GM21390 (cell line): ENCODE measurements around the gene C1orf159.
A peak's percentile ranks its signal among the peaks of the same experiment; 100 is the strongest.
"Not testable (repeated sequence)": the region's sequence is repeated elsewhere in the genome, so short reads cannot be mapped to it uniquely, and the experiment has no call there.

Experiments
- ATAC-seq: cut with Tn5 transposase; IDR thresholded peaks from one replicate; pipeline ENCODE4 v1.9.1; 2021; ENCODE audit not compliant: unreplicated experiment

C1orf159 gene

DNA sequence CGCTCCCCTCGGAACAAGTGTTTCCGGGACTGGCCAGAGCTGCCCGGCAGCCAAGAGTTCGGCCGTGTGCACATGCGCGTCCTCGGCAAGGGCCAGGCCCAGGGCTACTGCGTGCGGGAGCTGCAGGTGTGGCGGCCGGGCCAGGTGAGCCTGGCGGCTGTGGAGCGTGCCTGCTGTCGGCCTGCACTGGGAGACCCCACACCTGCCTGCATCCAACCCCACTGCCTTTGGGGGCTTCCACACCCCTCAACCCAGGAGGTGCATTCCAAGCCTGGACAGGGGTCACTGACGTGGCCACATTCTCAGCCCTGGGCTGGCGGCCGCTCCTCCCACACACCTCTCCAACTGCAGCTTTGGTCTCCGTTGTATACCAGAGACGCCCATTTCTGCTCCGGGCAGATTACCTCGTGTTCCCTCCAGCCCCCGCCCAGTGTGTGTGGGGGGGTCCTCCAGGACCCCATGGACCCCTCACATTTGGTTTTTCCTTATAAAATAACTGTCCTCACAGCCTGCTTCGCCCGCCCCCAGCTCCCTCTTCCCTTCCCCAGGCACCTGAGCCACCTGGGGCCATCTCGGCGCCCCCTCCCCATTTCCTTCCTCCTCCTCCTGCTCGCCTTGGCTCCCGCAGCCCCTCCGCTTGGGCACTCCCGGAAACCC, 47.9 kb downstream of the C1orf159 start:
- ATAC-seq: no peak

DNA sequence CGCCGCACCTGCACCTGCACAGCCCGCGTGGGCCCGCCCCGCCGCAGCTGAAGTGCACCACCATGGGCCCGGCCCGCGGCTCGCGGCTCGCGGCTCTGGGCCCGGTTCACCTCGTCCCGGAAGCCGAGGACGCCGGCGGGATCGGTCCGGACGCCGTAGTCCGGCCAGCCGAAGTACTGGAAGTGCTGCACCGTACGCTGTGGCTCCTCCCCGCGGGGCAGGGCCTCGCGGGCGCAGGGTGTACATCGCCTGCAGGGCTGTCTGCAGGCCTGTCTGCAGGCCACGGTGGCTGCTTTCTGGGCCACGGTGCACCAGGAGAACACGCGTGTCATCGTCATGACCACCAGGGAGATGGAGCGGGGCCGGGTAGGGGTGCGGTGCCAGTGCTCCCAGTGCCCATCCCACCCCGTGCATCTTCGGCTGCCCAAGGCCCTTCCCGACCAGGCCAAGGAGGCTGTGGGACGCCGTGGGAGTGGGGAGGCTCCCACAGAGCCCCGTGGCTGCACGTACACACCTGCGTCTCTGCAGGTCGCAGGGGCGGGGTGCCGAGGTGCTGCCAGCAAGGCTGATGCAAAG, 48.5 kb downstream of the C1orf159 start:
- ATAC-seq: no peak

DNA sequence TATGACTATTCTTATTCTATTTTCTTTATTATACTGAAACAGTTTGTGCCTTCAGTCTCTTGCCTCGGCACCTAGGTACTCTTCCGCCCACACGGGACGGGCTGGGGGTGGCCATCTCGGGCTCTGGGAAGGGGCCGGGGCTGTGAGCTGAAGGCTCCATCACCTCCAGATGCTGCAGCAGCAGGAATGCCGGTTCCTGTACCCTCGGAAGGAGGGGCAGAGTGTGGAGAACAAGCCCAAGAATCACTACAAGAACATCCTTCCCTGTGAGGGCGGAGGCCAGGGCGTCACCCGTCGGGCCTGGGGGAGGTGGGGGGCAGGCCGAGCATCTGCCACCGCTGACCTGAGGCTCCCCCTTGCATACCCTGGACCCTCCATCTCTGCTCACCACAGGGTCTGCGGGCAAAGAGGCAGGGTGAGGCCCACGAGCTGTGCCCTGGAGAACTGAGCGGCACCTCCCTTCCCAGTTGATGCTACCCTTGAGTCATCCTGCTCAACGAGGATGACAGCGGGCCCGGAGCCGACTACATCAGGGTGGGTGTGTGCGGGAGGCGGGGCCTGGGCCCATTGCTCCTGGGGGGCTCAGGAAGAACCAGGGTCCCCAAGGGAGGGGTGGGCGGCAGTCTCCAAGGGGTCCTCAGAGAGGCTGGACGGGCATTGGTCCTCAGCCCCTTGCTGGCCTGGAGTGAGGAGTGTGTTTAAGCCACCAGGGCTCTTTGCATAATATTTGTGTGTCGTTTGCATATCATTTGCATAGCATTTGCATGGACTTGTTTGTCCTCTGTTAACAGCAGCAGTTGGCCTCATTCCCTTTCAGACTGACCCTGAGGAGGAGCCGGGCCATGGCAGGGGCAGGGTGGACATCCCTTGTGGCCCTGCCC, 49.2 kb downstream of the C1orf159 start:
- no peak for ATAC-seq

DNA sequence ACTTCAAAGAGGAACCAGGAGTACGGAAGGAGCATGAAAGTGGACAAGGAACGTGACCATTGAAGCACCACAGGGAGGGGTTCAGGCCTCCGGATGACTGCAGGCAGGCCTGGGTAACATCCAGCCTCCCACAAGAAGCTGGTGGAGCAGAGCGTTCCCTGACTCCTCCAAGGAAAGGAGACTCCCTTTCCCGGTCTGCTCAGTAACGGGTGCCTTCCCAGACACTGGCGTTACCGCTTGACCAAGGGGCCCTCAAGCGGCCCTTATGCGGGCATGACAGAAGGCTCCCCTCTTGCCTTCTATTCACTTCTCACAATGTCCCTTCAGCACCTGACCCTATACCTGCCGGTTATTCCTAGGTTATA, 50.0 kb downstream of the C1orf159 start:
- not testable (repeated sequence) for ATAC-seq

DNA sequence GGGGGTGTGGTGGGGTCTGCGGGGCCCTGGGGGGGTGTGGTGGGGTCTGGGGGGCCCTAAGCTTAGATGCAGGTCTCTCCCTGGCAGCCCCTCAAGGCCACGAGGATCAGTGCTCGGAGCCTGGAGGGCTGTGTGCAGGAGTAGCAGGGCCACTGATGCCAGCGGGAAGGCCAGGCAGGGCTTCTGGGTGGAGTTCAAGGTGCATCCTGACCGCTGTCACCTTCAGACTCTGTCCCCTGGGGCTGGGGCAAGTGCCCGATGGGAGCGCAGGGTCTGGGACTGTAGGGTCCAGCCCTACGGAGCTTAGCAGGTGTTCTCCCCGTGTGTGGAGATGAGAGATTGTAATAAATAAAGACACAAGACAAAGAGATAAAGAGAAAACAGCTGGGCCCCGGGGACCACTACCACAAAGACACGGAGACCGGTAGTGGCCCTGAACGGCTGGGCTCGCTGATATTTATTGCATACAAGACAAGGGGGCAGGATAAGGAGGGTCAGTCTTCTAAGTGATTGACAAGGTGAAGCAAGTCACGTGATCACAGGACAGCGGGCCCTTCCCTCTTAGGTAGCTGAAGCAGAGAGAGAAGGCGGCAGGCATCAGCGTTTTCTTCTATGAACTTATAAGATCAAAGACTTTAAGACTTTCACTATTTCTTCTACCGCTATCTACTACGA, 50.5 kb downstream of the C1orf159 start:
- no peak for ATAC-seq

DNA sequence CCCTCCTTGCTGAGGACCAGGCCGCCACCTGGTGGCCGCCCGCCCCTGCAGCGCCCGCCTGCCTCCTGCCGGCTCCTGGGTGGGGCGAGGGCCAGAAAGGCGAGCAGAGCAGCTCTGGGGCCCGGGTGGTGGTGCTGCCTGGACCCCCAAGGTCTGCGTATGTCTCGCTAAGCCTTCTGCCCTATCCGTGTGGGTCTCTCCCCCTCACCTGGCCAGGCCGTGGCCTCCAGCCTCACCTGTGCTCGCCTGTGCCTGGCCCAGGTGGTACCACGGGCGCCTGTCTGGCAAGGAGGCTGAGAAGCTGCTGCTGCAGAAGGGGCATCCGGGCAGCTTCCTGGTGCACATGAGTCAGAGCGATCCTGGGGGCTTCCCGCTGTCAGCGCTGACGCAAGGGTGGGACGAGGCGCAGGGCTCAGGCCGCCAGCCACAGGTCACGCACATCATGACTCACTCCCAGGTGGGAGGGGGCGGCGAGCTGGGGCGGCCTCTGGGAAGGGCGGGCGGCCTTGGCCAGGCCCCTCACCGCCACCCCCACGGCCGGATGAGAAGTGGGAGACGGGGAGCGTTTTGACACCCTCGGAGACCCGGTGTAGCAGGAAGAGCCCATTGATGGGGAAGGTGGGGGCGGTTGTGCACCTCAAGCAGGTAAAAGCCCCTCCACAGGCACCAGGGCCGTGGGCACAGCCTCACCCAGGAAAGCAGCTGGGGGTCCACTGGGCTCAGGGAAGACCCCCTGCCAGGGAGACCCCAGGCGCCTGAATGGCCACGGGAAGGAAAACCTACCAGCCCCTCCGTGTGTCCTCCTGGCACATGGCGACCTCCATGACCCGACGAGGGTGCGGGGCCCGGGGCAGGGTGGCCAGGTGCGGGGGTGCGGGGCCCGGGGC, 51.7 kb downstream of the C1orf159 start:
- peak; percentile 44 for ATAC-seq

DNA sequence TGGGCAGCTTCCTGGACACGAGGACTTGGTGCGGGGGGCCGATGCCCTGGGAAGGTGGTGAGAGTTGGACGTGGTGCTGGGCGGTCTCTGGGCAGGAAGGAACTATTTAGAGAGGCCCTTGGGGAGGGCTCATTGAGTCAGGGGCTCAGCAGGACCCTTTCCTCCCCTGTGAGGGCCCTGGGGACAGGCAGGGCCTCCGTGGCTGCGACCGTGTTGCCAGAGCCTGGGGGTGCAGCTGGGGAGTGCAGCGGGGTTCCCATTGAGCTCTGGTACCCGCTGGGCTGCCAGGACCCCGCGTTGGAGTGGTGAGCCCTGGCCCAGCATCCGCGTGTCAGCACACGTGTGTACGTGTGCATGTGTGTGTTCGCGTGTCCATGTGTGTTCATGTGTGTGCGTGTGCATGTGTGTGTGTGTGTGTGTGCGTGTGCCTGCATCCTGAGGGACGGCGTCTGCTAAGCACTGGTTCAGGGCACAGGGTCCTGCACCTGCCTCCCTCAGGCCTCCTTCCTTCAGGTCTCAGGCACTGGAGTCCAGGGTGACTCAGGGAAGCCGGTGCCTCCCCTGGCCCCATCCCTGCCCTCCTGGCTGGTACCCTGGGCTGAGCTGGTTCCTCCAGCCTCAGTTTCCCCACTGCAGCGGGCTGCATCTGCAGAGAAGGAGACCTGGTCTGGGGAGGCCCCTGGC, 52.5 kb downstream of the C1orf159 start:
- ATAC-seq: no peak

DNA sequence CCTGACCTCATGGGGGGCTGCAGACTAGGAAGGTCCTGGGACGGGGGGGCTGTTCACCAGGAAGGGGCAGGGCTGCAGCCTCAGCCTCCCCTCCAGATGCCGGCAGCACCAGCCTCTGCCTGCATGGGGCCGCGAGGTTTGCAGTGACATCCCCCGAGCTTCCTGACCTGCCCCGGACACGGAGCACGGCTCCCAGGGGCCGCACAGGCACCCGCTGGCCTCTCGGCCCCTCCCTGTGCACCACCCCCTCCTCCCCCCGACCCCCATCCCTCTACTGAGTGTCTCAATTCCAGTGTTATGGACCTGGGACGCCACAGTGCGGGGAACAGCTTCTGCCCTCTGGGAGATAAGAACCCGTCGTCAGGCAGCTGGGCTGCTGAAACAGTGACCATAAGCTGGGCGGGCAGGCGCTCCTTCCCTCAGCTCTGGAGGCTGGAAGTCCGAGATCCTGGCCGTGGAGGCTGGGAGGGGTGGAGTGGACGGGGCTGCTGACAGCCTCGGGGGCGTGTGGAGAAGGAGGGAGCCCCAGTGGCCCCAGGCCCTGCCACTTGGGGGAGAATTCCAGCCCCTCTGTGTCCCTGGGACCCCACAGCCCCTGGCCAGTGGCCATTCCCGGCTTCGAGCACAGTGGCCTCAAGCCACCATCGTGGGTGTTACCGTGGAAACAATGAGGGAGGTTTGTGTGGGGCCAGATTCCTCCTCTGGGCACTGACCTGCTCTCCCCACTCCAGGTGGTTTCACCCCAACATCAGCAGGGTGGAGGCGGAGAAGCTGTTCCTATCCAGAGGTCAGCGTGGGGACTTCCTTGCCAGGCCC, 53.3 kb downstream of the C1orf159 start:
- ATAC-seq: no peak

DNA sequence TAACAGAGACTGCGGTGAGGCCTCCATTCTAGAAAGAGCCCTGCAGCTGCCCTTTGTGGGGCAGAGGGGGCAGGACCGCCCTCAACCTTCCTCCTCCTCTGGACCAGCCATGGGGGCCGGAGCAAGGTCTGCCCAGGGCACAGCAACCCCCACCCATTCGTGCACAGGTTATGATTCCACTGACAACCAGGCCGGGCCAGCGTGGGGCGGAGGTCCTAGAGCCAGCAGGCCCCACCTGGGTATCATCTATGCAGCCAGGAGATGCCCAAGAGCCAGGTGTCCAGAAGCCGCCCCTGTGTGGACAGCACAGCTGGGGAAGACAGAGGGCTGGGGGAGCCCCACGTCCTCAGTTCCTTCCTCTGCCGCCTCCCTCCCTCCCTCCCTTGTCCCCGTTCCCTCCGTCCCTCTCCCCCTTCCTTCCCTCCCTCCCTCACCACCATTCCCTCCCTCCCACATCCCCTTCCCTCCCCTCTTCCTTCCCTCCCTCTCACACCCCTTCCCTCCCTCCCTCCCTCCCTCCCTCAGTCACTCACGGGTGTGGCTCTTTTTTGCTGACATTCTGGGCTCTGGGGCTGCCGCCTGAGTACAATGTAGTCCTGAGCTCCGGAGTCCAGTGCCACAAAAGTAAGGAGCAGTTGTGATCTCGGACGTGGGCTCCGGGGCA, 54.1 kb downstream of the C1orf159 start:
- no peak for ATAC-seq

DNA sequence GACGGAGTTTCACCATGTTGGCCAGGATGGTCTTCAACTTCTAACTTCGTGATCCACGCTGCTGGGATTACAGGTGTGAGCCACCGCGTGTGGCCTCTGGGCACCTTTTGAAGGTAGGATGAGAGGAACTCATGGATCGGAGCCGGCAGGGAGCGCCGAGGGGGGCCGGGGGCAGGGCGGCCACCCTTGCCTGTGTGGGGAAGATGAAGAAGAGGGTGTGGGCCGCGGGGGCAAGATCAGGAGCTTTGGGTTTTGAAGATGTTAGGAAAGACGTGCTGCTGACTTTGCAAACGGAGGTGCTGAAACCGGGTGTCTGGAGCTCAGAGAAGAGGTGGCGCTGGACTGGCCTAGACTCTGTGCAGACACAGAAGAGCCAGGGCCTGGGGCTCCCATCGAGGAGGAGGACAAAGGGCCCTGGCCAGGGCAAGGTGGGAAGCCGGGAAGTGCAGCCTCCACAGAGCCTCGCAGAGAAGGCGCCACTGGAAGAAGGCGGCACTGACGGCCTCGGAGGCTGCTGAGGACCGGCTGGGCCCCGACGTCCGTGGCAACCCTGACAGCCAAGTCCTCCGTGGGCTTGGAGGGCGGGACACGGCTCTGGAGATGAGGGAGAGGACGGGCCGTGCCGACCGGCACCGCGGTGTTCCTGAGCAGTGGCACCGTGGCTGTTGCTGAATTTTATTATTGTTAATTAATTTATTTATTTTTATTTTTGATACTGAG, 55.4 kb downstream of the C1orf159 start:
- no peak for ATAC-seq

DNA sequence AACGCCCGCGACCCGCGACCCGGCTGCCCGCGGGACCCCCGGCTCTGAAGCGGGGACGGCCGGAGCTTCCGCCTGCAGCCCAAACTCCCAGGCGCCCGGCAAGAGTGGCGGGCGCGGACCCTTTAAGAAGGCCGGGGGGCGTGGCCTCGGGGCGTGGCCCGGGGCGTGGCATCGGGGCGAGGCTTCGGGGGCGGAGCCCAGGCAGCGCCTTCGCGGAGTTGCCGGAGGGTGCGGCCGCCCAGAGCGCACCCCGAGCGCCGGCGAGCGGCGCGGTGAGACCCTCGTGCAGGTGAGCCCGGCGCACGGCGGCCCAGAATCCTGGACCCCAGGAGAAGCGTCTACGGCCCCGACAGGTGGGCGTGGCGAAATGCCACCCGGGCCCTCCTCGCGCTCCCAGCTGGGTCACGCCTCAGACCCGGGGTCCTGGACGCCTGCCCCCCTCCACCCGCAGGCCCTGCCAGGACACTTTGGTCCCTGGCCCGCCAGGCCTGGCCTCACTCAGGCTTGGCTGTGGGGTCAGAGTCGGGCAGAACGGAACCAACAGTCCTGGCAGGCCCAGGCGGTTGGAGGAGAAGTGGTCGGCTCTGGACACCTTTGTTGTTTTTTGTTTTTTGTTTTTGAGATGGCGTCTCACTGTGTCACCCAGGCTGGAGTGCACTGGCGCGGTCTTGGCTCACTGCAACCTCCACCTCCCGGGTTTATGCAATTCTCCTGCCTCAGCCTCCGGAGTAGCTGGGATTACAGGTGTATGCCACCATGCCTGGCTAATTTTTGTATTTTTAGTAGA, 56.2 kb downstream of the C1orf159 start:
- peak; percentile 61 for ATAC-seq

DNA sequence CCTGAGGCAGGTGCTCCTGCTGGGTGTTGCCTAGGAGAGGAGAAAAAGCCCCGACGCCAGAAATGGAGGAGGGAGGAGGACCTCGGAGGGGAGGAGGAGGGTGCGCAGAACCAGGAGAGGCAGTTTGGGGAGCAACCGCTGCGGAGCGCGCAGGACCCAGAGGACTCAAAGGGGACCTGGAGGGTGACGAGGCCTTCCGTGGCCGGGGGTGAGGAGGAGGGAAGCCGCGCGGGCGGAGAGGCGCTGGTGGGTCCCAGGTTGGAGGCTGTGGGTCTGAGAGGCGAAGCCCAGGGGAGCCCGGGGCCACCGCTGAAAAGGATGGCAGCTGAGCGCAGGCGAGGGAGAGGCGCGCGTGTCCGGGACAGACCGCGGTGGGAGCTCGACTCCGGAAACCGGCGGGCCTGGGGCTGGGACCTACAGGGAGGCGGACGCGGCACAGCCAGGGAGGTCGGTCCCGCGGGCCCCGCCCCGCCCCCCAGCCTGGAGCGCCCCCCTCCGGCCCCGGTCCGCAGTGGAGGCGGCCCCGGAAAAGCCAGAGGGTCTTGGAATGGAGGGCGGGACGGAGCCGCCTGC, 56.9 kb downstream of the C1orf159 start:
- ATAC-seq: peak; percentile 33

DNA sequence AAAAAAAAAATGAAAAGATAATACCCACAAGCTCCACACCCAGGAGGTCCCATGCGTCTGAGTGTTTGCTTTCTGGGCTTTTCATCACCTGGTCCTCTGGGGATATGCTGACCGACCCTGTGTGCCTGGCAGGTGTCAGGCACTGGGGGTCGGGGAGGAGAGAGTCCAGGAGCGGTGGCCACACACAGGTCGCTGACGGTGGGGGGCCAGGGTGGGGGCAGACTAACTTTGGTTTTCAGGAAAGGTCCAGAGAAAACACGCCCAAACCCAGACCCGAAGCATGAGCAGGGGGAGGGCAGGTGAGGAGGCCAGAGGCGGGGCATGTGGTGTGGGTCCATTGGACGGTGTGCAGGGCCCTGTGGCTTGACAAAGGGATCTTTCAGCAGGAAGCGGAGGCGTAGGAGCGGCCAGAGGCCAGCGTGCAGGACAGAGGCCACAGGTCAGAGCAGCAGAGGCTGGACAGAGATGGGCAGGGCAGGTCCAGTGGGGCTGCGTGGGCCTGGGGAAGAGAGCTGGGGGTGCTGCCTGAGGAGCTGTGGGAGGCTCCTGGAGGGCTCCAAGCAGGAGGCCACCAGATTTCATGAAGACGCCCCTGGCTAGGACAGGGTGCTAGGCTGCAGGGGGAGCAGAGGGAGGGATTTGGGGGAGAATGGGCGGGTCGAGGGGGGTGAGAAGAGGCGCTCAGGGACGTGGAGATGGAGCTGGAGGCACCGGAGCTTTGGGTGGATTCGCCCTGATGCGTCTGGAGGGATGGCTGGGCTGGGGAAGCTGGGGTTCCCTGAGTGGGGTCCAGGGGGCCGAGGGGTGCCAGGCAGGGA, 57.6 kb downstream of the C1orf159 start:
- ATAC-seq: no peak

DNA sequence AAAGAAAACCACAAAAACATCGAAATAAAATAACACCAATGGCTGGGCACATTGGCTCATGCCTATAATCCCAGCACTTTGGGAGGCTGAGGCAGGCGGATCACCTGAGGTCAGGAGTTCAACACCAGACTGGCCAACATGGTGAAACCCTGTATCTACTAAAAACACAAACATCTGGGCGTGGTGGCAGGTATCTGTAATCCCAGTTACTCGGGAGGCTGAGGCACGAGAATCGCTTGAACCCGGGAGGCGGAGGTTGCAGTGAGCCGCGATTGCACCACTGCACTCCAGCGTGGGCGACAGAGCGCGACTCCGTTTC, 58.2 kb downstream of the C1orf159 start:
- not testable (repeated sequence) for ATAC-seq

DNA sequence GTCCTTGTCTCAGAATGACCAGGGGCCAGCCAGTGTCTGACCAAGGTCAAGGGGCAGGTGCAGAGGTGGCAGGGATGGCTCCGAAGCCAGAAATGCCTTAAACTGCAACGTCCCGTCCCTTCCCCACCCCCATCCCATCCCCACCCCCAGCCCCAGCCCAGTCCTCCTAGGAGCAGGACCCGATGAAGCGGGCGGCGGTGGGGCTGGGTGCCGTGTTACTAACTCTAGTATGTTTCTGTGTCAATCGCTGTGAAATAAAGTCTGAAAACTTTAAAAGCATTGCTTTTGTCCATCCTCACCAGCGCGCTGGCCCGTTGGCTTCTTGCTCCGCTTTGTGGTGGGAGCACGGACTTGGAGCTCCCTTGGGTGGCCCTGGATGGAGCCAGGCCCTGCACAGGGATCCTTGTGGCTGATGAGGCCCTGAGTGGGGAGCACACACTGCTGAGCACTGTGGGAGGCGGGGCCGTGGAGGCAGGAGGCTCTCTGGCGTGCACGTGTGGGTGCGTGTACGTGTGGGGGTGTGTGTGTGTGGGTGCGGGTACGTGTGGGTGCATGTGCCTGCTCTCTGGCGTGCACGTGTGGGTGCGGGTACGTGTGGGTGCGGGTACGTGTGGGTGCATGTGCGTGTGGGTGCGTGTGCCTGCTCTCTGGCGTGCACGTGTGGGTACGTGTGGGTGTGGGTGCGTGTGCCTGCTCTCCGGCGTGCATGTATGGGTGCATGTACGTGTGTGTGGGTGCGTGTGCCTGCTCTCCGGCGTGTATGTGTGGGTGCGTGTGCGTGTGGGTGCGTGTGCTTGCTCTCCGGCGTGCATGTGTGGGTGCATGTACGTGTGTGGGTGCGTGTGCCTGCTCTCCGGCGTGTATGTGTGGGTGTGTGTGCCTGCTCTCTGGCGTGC, 59.8 kb downstream of the C1orf159 start:
- ATAC-seq: no peak
